PFSK-1 (cell line): ENCODE results near the gene NCAM2.

ENCODE experiments used
- FOXP2 ChIP-seq: optimal IDR thresholded peaks from 2 replicates; pipeline ENCODE3; 2011; ENCODE audit warnings: borderline replicate concordance, control low read depth, inconsistent platforms; ENCODE audit not compliant: insufficient read depth; ENCODE audit errors: extremely low read length, extremely low read depth
- POLR2AphosphoS5 ChIP-seq: IDR thresholded peaks from 2 replicates; pipeline ENCODE4 v1.6.1; 2012; ENCODE audit warnings: low read depth, mild to moderate bottlenecking, control low read depth, low read length, moderate library complexity
- REST ChIP-seq, 2 experiments: IDR thresholded peaks; 2 replicates each; pipeline versions ENCODE4 v1.6.1 to v1.8.0; 2011 to 2012; ENCODE audit warnings: low read depth in 2 of 2, low read length in 2 of 2, control low read depth in 1 of 2, inconsistent platforms in 1 of 2, mild to moderate bottlenecking in 1 of 2, moderate library complexity in 1 of 2; ENCODE audit not compliant: insufficient read depth in 1 of 2
- SIN3A ChIP-seq: IDR thresholded peaks from 2 replicates; pipeline ENCODE4 v1.6.1; 2012; ENCODE audit warnings: mild to moderate bottlenecking, low read length, moderate library complexity, borderline replicate concordance; ENCODE audit not compliant: insufficient read depth
- TAF1 ChIP-seq: IDR thresholded peaks from 2 replicates; pipeline ENCODE4 v1.6.1; 2012; ENCODE audit warnings: low read length, control low read depth, borderline replicate concordance; ENCODE audit not compliant: insufficient read depth

NCAM2 gene

GRCh38 chr21:21076051-21076450 lies 77.8 kb downstream of the NCAM2 start:
- no peak for TF ChIP-seq FOXP2
- no peak for TF ChIP-seq REST (IDR thresholded peaks at IDR 0.05; ENCODE audit: insufficient read depth in 1 of 2, low read depth in 2 of 2, low read length in 2 of 2)
- TF ChIP-seq SIN3A, result no peak
- TF ChIP-seq TAF1, result no peak
- TF ChIP-seq POLR2AphosphoS5, result no peak

DNA sequence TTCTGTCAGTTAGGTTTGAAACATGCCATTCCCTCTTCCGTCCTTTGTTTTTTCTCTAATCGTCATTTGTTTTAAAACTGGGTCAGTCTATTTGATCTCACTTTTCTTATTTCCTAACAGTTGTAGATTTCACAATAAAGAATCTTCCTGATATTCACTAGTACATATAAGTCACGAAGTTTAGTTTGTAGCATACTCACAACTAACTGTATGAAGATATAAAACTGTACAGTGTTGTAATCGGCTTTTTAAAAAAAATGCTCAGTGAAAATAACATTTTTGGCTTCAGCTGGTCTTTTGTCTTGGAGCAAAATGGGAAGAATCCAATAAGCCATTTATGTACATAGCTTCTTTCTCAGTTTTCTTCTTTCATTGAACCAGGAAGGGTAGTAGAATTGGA lies 78.3 kb downstream of the NCAM2 start:
- TF ChIP-seq TAF1 (no peak), SIN3A (no peak), FOXP2 (no peak), REST (IDR thresholded peaks at IDR 0.05; ENCODE audit: insufficient read depth in 1 of 2, low read depth in 2 of 2, low read length in 2 of 2) (no peak), POLR2AphosphoS5 (no peak)

GRCh38 chr21:21079646-21080045 lies 81.4 kb downstream of the NCAM2 start:
- TF ChIP-seq REST (IDR thresholded peaks at IDR 0.05; ENCODE audit: insufficient read depth in 1 of 2, low read depth in 2 of 2, low read length in 2 of 2), result no peak
- no peak for TF ChIP-seq FOXP2
- TF ChIP-seq POLR2AphosphoS5, result no peak
- TF ChIP-seq SIN3A, result no peak
- TF ChIP-seq TAF1, result no peak

- no peak for TF ChIP-seq REST (IDR thresholded peaks at IDR 0.05; ENCODE audit: insufficient read depth in 1 of 2, low read depth in 2 of 2, low read length in 2 of 2)
- TF ChIP-seq FOXP2, result no peak
- TF ChIP-seq POLR2AphosphoS5, result no peak
- TF ChIP-seq SIN3A, result no peak
- no peak for TF ChIP-seq TAF1
Observed at GRCh38 chr21:21084179-21084578, 86.0 kb downstream of the NCAM2 start.

DNA sequence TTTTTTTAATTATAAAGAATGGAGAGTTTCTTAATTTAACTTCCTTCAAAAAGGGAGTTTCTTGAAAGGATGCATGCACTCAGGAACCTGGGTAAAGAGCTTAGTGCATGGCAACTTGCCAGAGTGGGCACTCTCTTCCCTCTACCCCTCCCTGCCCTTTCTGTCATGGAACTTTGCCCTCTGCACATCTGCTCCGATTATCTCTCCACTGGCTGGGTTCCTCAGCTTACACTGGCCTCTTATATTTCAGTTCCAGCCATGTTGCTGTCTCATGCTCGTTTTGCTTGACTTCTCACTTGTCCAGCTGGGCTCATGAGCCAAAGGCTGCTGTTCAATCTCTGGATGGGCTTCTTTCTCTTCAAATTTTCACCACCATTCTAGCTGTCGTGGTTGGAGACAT lies 87.0 kb downstream of the NCAM2 start:
- TF ChIP-seq TAF1 (no peak), FOXP2 (no peak), SIN3A (no peak), REST (IDR thresholded peaks at IDR 0.05; ENCODE audit: insufficient read depth in 1 of 2, low read depth in 2 of 2, low read length in 2 of 2) (no peak)
